HFF-Myc (cell line): ENCODE measurements around the gene CUTA.

Source experiments
- DNase-seq: peaks from one replicate; pipeline ENCODE4 v3.0.0-alpha.2; 2011; ENCODE audit warnings: low read depth; ENCODE audit errors: extremely low read depth
- H3K4me3 ChIP-seq: replicated peaks from 2 replicates; pipeline ENCODE4 v1.5.1; 2011; ENCODE audit warnings: low read depth, mild to moderate bottlenecking, control low read depth, low read length
- TF ChIP-seq, protein P1 (sequence below): IDR thresholded peaks from 2 replicates; pipeline ENCODE4 v1.5.1; 2012; ENCODE audit warnings: mild to moderate bottlenecking, low read depth, low read length, control low read depth; ENCODE audit errors: missing control alignments

Gene CUTA

DNA sequence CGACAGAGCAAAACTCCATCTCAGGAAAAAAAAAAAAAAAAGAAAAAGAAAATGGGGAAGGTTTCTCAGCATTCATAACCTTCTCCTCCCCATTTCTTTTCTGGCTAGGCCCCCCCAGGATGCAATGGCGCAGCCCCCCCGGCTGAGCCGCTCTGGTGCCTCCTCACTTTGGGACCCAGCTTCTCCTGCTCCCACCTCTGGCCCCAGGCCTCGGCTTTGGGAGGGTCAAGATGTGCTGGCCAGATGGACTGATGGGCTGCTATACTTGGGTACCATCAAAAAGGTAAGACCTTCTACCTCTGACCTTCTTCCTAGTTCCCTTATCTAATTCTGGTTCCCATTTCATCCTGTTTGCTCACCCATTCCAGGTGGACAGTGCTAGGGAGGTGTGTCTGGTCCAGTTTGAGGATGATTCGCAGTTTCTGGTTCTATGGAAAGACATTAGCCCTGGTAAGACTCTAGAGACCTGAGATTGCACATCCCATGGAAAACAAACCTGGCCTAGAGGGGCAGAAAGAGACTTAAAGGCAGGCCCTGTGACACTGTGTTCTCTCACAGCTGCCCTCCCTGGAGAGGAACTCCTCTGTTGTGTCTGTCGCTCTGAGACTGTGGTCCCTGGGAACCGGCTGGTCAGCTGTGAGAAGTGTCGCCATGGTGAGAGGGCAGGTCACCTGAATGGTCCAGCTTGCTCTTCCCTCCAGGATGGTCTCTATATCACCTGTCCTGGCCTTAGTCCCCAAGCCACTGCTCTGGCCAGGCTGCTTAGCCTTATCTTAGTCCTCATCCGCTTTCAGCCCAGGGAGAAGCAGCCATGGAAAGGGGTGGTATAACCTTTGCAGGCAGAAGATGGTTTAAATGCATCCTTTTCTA, 5.5 kb downstream of the CUTA start:
- TF ChIP-seq, protein P1, sequence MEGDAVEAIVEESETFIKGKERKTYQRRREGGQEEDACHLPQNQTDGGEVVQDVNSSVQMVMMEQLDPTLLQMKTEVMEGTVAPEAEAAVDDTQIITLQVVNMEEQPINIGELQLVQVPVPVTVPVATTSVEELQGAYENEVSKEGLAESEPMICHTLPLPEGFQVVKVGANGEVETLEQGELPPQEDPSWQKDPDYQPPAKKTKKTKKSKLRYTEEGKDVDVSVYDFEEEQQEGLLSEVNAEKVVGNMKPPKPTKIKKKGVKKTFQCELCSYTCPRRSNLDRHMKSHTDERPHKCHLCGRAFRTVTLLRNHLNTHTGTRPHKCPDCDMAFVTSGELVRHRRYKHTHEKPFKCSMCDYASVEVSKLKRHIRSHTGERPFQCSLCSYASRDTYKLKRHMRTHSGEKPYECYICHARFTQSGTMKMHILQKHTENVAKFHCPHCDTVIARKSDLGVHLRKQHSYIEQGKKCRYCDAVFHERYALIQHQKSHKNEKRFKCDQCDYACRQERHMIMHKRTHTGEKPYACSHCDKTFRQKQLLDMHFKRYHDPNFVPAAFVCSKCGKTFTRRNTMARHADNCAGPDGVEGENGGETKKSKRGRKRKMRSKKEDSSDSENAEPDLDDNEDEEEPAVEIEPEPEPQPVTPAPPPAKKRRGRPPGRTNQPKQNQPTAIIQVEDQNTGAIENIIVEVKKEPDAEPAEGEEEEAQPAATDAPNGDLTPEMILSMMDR = no peak
- H3K4me3 ChIP-seq = no peak overlapping the region

DNA sequence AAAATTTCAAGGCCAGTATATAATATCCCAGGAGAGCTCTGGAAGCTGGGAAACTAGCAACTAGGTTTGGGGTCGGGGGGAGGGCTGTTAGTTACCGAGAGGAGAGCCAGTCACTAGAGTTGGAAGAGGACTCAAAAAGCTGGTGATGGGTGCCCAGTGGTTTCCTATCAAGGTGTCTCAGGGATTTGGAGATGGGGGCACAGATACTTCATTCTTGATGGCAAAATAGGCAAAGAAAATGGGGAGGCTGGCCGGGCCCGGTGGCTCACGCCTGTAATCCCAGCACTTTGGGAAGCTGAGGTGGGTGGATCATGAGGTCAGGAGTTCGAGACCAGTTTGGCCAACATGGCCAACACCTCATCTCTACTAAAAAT, 6.3 kb downstream of the CUTA start:
- TF ChIP-seq, protein P1 = no peak
- no peak for DNase-seq
- H3K4me3 ChIP-seq = peak overlapping the region; percentile 61

More for the DNA sequence above, 5.5 kb downstream of the CUTA start:
- no peak for DNase-seq

DNA sequence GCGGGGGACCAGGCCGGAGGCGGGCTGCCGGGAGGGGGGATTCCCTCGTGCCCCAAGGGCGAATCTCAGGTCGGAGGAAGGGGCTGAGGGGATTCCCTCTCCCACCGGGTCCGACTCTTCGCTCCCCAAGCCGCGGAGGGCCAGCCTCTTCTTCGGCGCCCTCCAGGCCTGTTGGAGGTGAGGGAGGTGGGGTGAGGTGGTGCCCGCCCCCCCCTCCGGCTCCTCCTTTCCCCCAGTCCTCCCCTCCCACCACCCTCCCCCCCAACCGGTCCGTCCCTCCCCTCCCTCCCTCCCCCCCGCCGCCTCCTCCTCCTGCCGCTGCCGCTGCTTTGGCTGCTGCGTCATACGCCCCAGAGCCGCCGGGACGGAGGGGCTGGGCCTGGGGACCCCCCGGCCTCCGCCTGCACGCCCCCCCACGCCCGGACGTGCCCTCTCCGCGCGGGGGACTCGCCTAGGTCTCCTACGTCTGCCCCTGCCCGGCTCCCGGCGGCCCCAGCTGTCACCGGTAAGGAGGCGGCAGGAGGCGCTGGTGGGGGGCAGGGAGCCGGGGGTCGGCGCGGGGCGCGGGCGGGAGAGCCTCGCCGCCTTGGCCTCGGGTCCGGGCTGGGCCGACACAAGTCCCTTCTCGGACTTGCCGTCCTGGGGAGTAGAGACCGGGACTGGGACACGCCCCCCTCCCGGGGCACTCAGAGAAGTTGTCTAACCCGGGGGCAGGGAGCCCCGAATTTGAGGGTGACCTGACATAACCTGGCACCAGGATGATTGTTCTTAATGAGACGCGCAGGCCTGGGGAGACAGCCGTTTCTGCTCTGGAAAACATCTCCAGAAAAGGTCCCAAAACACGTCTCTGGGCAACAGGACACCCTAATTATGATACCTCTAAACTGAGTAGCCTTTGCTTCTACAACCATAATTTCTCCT, 6.9 kb downstream of the CUTA start, which contains the start of gene PHF1:
Gene PHF1, plus strand, starts transcription at position 304 of the 921 bp plus-strand sequence. CDS start 1,250 bp downstream, outside the sequence.
- DNase-seq = no peak
- peak within 1 kb of the TSS; percentile 61 for H3K4me3 ChIP-seq
- TF ChIP-seq, protein P1 = no peak

DNA sequence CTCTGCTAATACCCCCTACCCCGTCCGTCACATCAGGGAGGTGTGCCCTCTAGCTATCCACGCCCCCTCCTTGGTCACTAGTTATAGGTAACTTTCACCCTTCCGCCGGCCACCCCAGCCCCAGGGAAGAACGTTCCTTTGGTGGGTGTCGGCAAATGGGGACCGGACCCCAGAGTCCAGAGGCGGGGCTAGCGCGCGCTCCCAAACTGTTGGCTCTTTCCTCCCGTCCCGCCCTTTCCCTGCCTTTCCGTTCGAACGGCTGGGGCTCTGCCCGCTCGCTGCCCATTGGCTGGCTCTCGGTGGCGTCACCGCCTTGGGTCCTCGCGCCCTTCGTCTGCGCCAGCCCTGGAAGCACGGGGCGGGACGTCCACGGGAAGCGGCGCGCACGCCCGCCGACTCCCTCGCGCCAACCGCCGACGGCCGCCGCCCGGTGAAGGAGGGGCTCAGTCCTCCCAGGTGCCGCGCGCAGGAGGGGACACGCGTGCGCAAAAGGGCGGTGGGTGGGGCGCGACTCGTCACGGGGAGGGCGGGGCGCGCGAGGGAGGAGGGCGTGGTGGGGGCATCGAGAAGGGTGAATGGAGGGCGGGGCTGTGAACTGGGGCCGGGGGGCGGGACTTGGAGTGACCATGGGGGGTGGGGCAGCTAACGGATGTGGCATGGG, 7.7 kb downstream of the CUTA start:
- TF ChIP-seq, protein P1 = no peak
- peak; percentile 87 for DNase-seq
- H3K4me3 ChIP-seq = peak overlapping the region; percentile 61

DNA sequence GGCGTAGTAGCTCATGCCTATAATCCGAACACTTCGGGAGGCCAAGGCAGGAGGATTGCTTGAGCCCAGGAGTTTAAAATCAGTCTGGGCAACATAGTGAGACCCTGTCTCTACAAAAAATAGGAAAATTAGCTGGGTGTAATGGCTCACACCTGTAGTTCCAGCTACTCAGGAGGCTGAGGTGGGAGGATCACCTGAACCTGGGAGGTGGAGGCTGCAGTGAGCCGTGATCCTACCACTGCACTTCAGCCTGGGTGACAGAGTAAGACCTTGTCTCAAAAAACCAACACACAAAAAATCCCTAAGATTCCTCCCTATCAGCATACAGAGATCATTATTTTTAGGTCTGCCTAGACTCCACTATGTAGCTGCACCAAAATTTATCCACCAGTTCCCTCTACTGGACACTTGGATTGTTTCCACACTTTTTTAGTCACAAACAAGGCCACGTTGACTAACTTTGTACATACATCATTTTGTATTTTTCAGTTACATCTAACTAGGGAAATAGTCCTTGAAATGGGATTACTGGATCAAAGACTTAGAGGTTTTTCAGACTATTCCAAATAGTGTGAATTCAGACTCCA, 10.7 kb downstream of the CUTA start:
- TF ChIP-seq, protein P1 = peak; percentile 20
- no peak overlapping the region for H3K4me3 ChIP-seq
- DNase-seq = no peak

DNA sequence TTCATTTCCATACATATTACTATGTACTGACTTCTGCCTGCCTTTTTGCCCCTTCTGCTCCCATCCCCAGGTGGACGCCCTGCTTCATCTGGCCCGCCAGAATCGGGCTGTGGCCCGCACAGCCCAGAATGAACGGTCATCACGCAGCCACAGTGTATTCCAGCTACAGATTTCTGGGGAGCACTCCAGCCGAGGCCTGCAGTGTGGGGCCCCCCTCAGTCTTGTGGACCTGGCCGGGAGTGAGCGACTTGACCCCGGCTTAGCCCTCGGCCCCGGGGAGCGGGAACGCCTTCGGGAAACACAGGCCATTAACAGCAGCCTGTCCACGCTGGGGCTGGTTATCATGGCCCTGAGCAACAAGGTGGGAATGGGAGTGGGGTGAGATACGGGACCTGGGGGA, 11.8 kb downstream of the CUTA start:
- no peak for DNase-seq
- TF ChIP-seq, protein P1 = no peak
- no peak overlapping the region for H3K4me3 ChIP-seq
